IPS DF 6.9 (cell line): ENCODE results near the gene CEACAM4.

ENCODE experiments used
- DNase-seq: peaks from one replicate; pipeline ENCODE4 v3.0.0-alpha.2; 2013; ENCODE audit warnings: low read depth, low spot score
- H3K27ac ChIP-seq: one replicate; pipeline ENCODE4 v1.5.1; 2013; ENCODE audit warnings: low read length, control low read depth
- H3K27me3 ChIP-seq: 2 replicates; pipeline ENCODE4 v1.6.1; 2013; ENCODE audit warnings: mild to moderate bottlenecking, low read length; ENCODE audit not compliant: control insufficient read depth, insufficient read depth
- H3K36me3 ChIP-seq: 2 replicates; pipeline ENCODE4 v1.6.1; 2013; ENCODE audit warnings: low read length; ENCODE audit not compliant: control insufficient read depth, insufficient read depth
- H3K4me1 ChIP-seq: 2 replicates; pipeline ENCODE4 v1.6.1; 2013; ENCODE audit warnings: low read length; ENCODE audit not compliant: control insufficient read depth, insufficient read depth
- H3K4me3 ChIP-seq: 2 replicates; pipeline ENCODE4 v1.5.1; 2013; ENCODE audit warnings: mild to moderate bottlenecking, low read length
- H3K9me3 ChIP-seq: 2 replicates; pipeline ENCODE4 v1.6.1; 2013; ENCODE audit warnings: low read length, inconsistent platforms; ENCODE audit not compliant: control insufficient read depth, insufficient read depth
- WGBS: extraction: QIAGEN DNeasy Blood & Tissue Kit; methylation state at CpG from one replicate; pipeline ENCODE4 v1.1.7; 2013; ENCODE audit warnings: mixed read lengths, missing lambda C conversion rate; ENCODE audit not compliant: insufficient read length, insufficient coverage; 5-methylcytosine and 5-hydroxymethylcytosine counted together

Gene CEACAM4

DNA sequence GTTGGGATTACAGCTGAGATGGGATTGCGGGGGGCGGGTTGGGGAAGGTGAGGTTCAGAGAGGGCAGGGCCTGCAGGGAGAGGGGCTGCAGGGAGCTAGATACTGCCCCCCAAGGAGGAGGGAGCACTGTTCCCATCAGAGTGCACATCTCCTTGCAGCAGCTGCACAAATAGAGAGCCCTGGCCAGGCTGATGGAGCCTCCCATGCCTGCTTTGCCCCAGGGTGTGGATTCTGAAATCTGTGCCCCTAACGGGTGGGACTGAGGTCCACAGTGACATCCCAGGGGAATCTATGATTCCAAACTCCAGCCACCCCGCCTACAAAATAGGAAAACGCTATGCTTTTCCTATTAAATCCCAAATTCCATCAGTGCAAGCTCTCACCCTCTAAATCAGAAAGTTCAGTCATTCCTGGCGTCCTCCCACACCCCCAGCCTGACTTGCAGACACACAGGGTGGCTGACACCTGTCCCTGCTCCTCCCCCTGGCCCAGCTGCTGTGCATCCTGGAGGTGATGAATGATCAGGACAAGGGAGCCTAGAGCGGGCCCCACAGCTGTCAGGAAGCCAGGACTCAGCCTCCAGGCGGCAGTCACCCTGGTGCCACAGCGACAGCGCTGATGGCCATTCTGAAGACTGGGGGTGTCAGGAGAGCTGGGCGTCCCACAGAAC lies 57.3 kb downstream of the CEACAM4 start:
- no peak overlapping the region for H3K27ac ChIP-seq
- H3K27me3 ChIP-seq, result peaks cover 10% of the 10 kb centered on the region
- no peaks in the 10 kb centered on the region for H3K9me3 ChIP-seq
- DNase-seq, result no peak
- no peaks in the 10 kb centered on the region for H3K36me3 ChIP-seq
- H3K4me1 ChIP-seq, result peaks cover 4% of the 10 kb centered on the region
- WGBS, result no CpG with 5 or more reads among the region's 11 CpGs
- no peak overlapping the region for H3K4me3 ChIP-seq
